ENCODE measurements around the gene DNER. TPM values are rescaled to one million over a fixed set of nuclear protein-coding genes. Genes with fewer than 3 reads are reported as not detected.

Gene DNER
- total RNA-seq, 1 experiment from 2014 or later = 2.9 TPM

DNA sequence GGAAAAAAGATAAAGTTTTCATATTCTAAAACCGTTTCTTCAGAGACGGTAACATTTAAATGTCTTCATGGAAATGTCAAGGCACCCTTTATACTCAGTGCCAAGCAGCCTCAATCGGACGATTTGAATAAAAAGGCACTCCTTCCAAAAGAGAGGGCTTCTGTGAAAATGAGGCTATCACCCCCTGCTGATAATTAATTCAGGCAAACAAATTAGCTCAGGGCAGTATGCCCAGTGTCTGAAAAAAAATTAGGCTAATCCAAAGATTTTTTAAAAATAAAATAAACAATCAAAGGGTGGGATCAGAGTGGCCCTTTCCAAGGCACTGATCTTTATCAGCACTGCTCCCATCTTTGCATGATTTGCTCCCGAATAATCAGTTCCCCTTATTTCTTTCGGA is 292.3 kb downstream of the DNER start:
- Histone ChIP-seq H4K20me1 (ENCODE audit: insufficient read depth) (no peaks in the 10 kb centered on the region), H3K9me2 (ENCODE audit: insufficient read depth) (no peaks in the 10 kb centered on the region), H3K9ac (ENCODE audit: low read length) (no peak overlapping the region), H2AFZ (ENCODE audit: low read depth, low read length, poor library complexity, severe bottlenecking) (no peak overlapping the region), H3K4me1 (ENCODE audit: control insufficient read depth in 1 of 2, insufficient read depth in 2 of 2, low read length in 2 of 2) (no peaks in the 10 kb centered on the region), H3K27me3 (ENCODE audit: insufficient read depth, low read length) (no peaks in the 10 kb centered on the region), H3K4me3 (replicated peaks in 1 of 2; ENCODE audit: low read depth in 1 of 2, low read length in 2 of 2) (no peak overlapping the region), H3K9me3 (ENCODE audit: control insufficient read depth in 1 of 2, insufficient read depth in 1 of 2, low read depth in 1 of 2, low read length in 2 of 2) (no peaks in the 10 kb centered on the region), H3K27ac (ENCODE audit: low read depth, low read length) (no peak overlapping the region), H3K79me2 (ENCODE audit: insufficient read depth, low read length) (no peaks in the 10 kb centered on the region), H3K36me3 (ENCODE audit: control insufficient read depth in 1 of 2, insufficient read depth in 2 of 2, low read length in 2 of 2) (no peaks in the 10 kb centered on the region), H3K4me2 (ENCODE audit: low read length) (no peak overlapping the region)
- TF ChIP-seq SIN3A (IDR thresholded peaks at IDR 0.05; ENCODE audit: low read depth) = no peak
- TF ChIP-seq ELF1 (IDR thresholded peaks at IDR 0.05; ENCODE audit: borderline replicate concordance, low read depth) = no peak
- TF ChIP-seq RAD21 (IDR thresholded peaks at IDR 0.05; ENCODE audit: low read depth) = no peak
- no peak for TF ChIP-seq EZH2phosphoT487 (IDR thresholded peaks at IDR 0.05; ENCODE audit: borderline replicate concordance)
- TF ChIP-seq, protein P1, sequence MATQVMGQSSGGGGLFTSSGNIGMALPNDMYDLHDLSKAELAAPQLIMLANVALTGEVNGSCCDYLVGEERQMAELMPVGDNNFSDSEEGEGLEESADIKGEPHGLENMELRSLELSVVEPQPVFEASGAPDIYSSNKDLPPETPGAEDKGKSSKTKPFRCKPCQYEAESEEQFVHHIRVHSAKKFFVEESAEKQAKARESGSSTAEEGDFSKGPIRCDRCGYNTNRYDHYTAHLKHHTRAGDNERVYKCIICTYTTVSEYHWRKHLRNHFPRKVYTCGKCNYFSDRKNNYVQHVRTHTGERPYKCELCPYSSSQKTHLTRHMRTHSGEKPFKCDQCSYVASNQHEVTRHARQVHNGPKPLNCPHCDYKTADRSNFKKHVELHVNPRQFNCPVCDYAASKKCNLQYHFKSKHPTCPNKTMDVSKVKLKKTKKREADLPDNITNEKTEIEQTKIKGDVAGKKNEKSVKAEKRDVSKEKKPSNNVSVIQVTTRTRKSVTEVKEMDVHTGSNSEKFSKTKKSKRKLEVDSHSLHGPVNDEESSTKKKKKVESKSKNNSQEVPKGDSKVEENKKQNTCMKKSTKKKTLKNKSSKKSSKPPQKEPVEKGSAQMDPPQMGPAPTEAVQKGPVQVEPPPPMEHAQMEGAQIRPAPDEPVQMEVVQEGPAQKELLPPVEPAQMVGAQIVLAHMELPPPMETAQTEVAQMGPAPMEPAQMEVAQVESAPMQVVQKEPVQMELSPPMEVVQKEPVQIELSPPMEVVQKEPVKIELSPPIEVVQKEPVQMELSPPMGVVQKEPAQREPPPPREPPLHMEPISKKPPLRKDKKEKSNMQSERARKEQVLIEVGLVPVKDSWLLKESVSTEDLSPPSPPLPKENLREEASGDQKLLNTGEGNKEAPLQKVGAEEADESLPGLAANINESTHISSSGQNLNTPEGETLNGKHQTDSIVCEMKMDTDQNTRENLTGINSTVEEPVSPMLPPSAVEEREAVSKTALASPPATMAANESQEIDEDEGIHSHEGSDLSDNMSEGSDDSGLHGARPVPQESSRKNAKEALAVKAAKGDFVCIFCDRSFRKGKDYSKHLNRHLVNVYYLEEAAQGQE (IDR thresholded peaks at IDR 0.05; ENCODE audit: low read depth) = no peak
- TF ChIP-seq, protein P2, sequence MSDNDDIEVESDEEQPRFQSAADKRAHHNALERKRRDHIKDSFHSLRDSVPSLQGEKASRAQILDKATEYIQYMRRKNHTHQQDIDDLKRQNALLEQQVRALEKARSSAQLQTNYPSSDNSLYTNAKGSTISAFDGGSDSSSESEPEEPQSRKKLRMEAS (IDR thresholded peaks at IDR 0.05) = no peak
- TF ChIP-seq CBX3 (IDR thresholded peaks at IDR 0.05; ENCODE audit: low read depth) = no peak
- no peak for TF ChIP-seq POLR2AphosphoS5 (IDR thresholded peaks at IDR 0.05; ENCODE audit: low read depth, low read length)
- TF ChIP-seq SRF (IDR thresholded peaks at IDR 0.05; ENCODE audit: low read depth) = no peak
- no peak for TF ChIP-seq ZFX (IDR thresholded peaks at IDR 0.05)
- ATAC-seq (no peak), DNase-seq (ENCODE audit: low read depth, low spot score) (no peak)
- ChIA-PET CTCF (no interaction called here), POLR2A (no interaction called here), RAD21 (ENCODE audit: low non-redundant PET in 1 of 2, low total read pairs in 2 of 2, uncharacterized antibody in 2 of 2, unreplicated experiment in 2 of 2) (no interaction called here)
- intact Hi-C loops (cut with micrococcal nuclease) = no loop called here
- no TSS peak for BruUV-seq (replicated peaks)

Measured in HCT116 (cell line).